ENCODE measurements around the gene IL11RA.

IL11RA gene

DNA sequence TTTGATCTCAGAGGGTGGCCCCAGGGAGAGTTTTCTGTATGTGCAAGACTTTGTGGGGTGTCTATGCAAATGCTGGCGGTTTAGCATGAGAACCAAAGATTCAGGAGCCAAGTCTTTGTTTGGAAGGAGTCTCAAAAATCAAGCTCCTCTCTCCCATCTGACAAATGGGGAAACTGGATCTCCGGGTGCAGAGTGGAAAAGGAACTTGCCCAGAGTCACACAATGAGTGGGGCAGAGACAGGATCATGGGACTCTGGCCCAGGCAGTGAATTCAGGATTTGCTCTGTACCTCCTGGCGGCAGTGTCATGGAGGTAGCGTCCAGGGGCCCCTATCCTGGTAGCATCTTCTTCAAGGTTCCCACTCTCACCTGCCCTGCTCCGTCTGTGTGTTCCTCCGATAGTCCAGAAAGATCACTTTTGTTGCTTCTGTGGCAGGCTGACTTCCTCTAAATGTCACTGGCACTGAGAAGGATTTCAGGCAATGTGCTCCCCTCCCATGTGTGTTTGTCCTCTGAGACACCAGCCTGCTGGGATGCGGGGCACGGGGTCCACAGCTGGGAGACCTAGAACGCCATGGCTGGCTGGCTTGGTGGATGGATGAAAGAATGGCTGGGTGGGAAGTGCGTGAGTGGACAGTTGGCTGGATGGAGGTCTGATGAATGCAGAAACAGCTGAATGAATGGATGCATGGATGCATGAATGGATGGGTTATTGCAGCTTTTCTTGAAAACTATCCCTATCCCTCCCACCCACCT, 35.5 kb downstream of the IL11RA start:
- no peak for DNase-seq

DNA sequence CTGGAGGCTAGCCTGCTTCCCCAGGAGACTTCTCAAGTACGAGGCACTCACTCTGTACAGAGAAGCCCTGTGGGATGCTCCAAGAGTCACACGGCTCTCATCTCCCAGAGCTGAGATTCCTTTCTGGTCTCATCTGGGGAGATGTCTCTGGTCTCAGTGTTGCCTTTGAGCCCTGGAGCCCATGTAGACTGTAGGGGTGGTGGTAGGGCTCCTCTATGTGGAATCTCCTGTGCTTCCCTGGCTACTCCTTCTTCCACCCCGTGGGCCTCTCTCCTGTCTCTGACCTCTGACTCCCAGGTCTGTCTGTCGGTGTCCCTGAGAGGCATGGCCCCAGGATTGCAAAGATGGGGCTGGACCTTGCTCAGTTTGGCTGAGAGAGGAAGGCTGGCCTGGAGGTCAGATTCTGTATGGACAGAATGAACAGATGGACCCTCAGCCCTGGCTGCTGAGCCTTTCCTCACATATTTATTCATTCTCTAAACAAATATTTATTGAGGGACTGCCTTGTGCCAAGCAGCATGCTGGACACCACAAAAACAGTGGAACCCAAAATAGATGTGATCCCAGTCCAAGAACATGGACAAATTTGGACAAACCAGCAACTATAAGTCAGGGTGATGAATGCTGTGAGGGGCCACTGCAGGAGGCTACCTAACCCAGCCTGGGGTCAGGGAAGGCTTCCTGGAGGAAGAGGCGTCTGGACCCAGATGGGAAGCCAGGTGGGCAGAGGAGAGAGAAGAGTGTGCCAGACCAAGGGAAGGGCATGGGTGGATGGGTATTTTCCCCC, 36.5 kb downstream of the IL11RA start:
- DNase-seq: no peak

DNA sequence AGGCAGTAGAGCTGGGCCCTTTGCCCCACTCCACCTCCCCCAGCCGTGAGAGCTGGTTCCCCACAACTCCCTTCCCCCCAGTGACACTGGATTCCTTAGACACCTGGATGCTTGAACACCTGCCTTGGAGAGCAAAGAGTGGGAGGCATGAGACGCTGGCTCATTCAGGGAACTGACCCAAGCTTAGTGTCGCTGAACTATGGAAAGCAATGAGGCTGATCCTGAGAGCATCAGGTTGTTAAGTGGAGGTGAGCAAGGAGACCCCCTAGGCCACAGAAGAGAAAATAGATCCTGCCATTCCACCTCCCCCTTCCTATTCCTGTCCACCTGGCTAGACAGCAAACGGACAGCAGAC, 37.1 kb downstream of the IL11RA start:
- DNase-seq: no peak

DNA sequence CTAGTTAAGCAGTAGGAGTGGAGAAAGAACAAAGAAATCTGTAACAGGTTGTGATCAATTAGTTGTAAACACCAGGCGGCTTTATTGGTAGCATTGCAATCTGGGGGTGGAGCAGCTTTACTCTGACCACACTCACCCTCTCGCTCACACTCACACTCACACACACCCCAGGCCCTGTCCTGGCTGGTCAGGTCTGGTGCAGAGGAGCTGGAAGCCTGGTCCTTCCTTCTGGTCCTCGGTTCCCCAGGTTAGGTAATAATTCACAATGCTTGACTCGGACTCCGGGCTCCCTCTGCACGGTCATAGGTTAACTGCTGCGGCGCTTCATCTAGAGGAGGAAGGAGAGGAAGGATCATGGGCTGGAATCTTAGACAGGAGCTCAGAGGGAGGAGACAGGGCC, 37.5 kb downstream of the IL11RA start:
- no peak for DNase-seq

DNA sequence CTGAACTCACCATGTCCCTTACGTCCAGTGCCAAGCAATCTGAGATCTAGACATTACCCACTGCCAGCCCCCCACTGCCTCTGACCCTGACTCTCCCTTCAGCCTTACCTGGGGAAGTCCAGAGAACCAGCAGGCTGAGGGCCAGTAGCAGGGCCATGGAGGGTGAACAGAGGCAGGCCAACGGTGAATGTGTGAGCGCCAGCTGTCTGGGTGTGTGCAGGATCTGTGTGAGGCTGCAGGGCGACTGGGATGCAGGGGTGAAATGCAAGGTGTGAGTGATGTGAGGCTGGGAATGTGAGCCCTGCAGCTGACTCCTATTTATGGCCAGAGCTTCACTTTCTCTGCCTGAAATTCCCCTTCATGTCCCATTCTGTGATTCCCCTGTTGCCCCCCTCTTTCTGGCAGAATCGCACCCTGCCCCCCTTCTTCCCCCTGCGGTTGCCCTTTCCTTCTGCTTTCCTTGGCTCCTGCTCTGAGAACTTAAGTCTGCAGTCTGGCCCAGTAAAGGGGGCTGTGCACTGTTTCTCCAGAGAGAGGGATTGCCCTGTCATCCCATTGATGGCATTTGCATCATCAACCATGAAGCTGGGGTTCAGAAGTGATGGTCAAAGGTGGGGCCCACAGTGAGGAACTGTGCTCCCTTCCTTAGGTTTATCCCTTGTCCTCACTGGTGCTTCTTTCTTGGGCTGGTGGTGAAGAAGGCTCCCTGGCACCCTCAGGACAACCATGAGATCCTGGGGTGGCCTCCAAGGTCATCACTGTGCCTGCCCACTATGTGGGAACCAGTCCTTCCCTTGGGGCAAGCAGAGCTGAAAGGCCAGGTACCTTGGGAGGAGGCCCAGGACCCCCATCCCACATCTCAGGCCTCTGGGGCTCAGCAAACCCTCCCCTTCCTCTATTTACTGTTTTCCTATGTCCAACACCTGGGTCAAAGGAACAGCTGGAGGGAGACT, 39.3 kb downstream of the IL11RA start, which contains the start of gene CCL19:
TSS of gene CCL19 (minus strand) at position 294 of the 953 bp plus-strand sequence. CDS start at position 157, 137 bp downstream.
- DNase-seq: no peak

DNA sequence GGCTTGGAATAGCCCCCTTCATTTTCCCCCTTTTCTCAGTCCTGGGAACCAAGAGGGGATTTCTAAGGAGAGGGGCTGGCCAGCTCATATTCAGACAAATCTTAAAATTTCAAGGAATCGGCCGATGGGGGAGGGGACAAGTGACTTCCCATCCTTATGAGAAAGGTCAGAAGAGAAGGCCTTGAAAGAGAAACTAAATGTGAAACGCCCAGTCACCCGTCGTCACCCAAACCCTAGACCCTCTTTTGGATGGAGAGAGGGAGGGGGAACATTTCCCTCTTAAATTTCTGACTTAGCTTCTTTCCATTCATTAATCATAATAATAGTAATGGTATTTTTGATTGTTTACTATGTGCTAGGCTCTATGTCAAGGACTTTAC, 39.9 kb downstream of the IL11RA start:
- DNase-seq: no peak

DNA sequence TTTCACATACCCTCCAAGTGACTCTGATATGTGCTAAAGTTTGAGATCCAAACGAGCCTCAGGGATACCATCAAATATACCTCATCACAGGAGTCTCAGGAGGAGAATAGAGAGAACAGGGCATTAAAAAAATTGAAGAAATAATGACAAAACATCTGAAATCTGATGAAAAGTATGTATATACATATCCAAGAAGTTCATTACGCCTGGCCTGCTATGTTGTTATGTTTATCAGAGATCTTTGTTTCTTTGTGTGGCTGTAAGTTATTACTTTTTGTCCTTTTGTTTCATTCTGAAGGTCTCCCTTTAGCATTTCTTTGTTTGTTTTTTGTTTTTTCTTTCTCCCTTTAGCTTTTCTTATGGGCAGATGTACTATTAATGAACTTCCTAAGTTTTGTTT, 41.6 kb downstream of the IL11RA start:
- DNase-seq: no peak

DNA sequence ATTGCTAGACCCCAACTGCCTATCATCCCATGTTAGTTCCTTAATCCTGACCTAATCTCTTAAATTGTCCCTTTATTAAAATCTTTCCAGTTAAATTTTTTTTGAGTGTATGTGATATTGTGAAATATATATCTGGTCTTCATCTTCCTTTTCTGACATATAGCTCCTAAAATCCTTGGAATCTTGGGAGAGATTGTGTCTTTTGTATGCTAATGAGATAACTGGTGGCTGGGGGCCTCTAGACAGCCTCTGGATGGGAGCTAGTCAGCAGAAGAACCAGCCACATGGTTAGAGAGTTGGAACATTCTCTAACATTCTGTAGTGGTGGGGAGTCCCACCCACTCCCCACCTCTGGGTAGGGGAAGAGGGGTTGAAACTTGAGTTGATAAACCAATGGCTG, 42.8 kb downstream of the IL11RA start:
- no peak for DNase-seq

DNA sequence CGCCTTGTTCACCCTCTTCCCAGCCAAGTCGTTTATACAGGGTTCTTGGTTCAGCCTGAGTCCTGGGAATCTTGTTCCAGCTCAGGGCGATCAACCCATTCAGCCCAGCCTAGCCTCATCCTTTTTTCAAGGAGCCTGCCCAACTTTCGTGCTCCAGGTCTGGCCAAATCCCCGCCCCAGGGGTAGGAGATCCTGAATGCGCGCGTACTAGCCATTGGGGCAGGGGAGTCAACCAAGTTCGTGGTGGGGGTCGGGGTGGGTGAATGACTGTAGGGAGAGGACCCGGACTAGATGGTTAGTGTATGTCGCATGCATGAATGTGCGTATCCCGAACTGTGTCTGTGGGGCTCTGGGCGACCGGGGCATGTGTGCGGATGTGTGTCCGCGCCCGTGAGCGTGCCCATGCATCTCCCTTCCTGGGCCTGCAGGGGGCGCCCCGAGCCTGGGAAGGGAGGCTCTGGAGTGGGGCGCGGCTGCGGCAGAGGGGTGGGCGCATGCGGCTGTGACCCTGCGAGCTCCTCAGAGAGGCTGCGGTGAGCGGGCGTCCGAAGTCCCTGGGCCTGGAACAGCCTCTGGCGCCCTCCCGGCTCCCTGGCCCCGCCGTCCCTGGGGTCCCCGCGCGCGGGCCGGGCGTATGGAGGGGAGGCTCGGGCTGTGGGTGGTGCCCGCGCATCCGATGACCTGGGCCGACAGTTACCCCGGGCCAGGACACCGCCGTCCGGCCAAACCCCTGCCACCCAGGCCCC, 49.2 kb downstream of the IL11RA start:
- peak; percentile 63 for DNase-seq

DNA sequence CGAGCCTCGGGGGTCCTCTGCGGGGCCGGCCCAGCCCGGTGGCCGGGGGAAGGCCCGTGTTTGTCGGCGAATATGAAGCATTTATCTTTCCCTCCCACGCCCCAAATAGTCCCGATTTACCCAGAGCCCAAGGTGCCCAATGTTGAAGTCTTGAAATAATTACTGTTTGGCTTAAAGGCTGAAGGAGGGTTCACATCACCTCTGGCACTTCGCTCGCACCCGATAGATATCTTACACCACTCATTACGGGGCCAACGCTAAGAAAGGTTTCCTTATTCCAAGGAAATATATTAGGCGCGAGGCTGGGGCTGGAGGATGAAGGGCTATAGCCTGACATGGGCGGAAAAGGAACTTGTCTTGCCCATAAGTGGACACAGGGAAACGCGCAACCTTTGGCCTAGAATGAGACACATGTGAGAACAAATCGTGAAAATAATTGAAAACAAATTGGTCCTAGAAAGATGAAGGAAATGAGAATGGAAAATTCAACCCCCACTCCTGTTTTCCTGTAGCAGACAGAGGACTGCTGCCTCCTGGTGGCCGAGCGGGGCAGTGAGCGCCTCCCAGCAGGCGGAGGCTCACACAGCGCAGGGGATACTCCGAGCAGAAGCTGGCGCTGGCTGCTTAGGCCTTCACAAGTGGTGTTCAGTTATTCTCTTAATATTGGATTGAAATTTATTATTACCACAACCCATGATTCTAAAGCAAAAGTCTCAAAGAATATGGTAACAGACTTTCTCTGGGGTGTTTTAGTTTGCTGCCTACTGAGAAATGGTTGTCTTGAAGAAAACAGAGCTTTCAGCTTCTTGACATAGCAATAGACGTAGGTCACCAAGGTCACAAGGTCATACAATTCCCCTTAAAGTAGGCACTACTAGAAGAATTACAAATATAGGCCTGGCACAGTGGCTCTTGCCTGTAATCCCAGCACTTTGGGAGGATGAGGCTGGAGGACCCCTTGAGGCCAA, 50.1 kb downstream of the IL11RA start:
- DNase-seq: peak; percentile 69

DNA sequence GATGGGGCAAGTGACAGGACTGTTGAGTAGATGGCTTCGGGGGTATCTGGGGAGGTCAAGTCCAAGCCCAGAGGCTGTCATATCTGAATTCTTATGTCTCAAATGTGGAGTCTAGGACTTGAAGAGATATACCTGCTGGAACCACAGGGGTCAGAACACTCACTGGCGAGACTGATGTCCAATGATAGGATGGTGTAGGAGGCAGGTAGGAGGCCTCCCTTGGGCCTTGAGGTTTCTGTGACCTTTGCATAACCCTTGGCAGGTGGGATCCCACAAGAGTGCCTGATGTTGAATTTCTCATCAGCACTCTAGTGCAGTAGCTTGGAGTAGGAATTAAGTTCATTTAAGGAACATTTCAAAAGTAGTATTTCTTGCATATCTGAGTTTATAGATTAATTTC, 55.1 kb downstream of the IL11RA start:
- DNase-seq: no peak

DNA sequence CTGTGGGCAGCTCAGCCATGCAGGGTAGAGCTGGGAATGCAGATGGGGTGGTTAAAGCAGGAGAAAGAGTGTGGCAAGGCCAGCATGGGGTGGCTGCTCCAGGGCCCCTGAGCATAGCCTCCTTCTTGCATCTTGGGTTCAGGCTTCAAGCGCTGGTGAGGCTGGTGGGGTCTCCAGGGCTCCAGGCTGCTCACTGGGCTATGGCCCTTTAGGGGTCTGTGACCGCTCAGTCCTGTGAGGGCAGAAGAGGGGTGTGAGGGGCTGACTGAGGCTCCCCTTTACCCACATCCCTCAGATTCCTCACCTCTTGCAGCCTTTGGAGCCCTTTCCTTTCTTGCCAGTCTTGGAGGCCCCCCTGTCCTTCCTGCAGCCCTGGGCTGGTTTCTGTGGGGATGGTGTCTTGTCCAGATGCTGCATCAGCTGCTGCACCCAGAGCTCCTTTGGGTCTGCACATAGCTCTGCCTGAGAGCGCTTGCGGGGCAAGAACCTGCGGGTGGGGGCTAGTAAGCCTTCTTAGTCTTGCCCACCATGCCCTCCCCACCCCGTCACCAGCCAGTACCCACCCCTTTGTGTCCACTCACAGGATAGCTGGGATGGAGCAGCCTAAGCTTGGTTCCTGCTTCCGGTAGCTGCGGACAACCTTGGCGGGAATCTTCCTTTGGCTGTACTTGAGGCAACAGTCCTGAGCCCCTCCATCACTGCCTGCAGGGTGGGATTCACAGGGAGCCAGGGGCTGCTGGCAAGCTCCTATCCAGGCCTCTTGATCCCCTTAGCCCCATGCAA, 57.4 kb downstream of the IL11RA start:
- DNase-seq: no peak

DNA sequence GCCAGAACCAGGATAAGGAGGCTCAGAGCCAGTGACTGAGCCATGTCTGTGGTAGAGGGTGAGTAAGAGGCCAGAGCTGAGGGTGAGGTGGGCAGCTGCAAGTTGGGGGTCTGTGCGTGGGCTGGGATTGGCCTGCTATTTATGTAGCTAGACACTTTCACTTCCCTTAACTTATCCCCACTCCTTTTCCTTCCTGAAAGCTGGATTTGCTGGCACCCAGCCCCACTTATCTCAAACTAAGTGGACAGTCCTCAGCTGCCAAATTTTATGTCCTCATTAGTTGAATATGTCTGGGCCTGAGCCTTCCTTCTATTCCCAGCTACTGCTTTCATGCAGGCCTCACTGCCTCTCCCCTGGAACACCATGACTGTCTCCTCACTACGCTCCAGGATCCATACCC, 58.0 kb downstream of the IL11RA start, which contains the start of gene CCL21:
TSS of gene CCL21 (minus strand) at position 114 of the 400 bp plus-strand sequence. CDS start at position 44, 70 bp downstream.
- no peak for DNase-seq

Data from EL (cell line).